C4-2B (cell line): ENCODE data around the gene DNAAF5.

Experiments used
- CTCF ChIP-seq: fragments of 450-650 bp; conservative IDR thresholded peaks from 2 replicates; pipeline ENCODE4 v1.5.1; 2017; ENCODE audit warnings: mild to moderate bottlenecking
- ZFX ChIP-seq: fragments of 450-650 bp; IDR thresholded peaks from 2 replicates; pipeline ENCODE4 v1.6.1; 2017

GRCh38 chr7:699476-700170, 26.9 kb upstream of the DNAAF5 start:
- TF ChIP-seq CTCF (no peak), ZFX (no peak)
